PC-3 (cell line): Measurements from ENCODE around the gene BTBD16. TPM values are rescaled to one million over a fixed set of nuclear protein-coding genes. Genes with fewer than 3 reads are reported as not detected.

ENCODE experiments used
- ATAC-seq: fragments of 200-7000 bp; cut with Tn5 transposase; 2 replicates; pipeline ENCODE4 v1.9.1; 2020; ENCODE audit warnings: mild to moderate bottlenecking, moderate library complexity
- BruUV-seq: library from RNA; stranded (reverse); fragments of 400-500 nt; replicated peaks from 2 replicates; lab custom pipeline; 2021; lab: Mats Ljungman, UMichigan
- CTCF ChIA-PET: fragments of 300-600 bp; sonication (Branson Sonifier 250); formaldehyde crosslinking; loops from one replicate; lab custom pipeline; 2022; ENCODE audit warnings: antibody characterized with exemption; lab: Charles Lee
- POLR2A ChIA-PET: fragments of 300-600 bp; sonication (Branson Sonifier 250); formaldehyde crosslinking; loops from one replicate; lab custom pipeline; 2022; ENCODE audit warnings: antibody characterized with exemption; ENCODE audit not compliant: unreplicated experiment; lab: Charles Lee
- DNase-seq: peaks from one replicate; pipeline ENCODE4 v3.0.0-alpha.2; 2015
- H2AFZ ChIP-seq: fragments of 300-600 bp; sonication (generic); 2 replicates; pipeline ENCODE4 v1.6.0; 2016; ENCODE audit warnings: antibody characterized with exemption, low read length
- H3F3A ChIP-seq: fragments of 300-600 bp; sonication (generic); one replicate; pipeline ENCODE4 v1.6.0; 2017; ENCODE audit warnings: antibody characterized with exemption, low read length, control low read depth, mild to moderate bottlenecking; ENCODE audit not compliant: unreplicated experiment
- H3K27ac ChIP-seq: fragments of 300-600 bp; sonication (generic); 2 replicates; pipeline ENCODE4 v1.5.1; 2016; ENCODE audit warnings: mild to moderate bottlenecking, low read length
- H3K27me3 ChIP-seq: fragments of 300-600 bp; sonication (generic); 2 replicates; pipeline ENCODE4 v1.6.1; 2016; ENCODE audit warnings: low read length, mixed read lengths
- H3K36me3 ChIP-seq: fragments of 300-600 bp; sonication (generic); 2 replicates; pipeline ENCODE4 v1.6.1; 2016; ENCODE audit warnings: low read depth, mixed run types, low read length, mixed read lengths
- H3K4me1 ChIP-seq: fragments of 300-600 bp; sonication (generic); 2 replicates; pipeline ENCODE4 v1.5.1; 2016; ENCODE audit warnings: low read length; ENCODE audit not compliant: insufficient read depth
- H3K4me2 ChIP-seq: fragments of 300-600 bp; sonication (generic); 2 replicates; pipeline ENCODE4 v1.6.0; 2016; ENCODE audit warnings: low read length
- H3K4me3 ChIP-seq: fragments of 300-600 bp; sonication (generic); 2 replicates; pipeline ENCODE4 v1.5.1; 2016; ENCODE audit warnings: mild to moderate bottlenecking, low read length, mixed read lengths
- H3K79me2 ChIP-seq: fragments of 300-600 bp; sonication (generic); 2 replicates; pipeline ENCODE4 v1.6.1; 2017; ENCODE audit warnings: low read length, mixed read lengths
- H3K9ac ChIP-seq: fragments of 300-600 bp; sonication (generic); 2 replicates; pipeline ENCODE4 v1.6.0; 2016; ENCODE audit warnings: mild to moderate bottlenecking, low read length
- H3K9me2 ChIP-seq: fragments of 300-600 bp; sonication (generic); replicated peaks from 2 replicates; pipeline ENCODE4 v1.6.1; 2016; ENCODE audit warnings: mixed run types, low read length, mixed read lengths
- H3K9me3 ChIP-seq: fragments of 300-600 bp; sonication (generic); 2 replicates; pipeline ENCODE4 v1.6.1; 2016; ENCODE audit warnings: low read length, mixed read lengths
- H4K20me1 ChIP-seq: fragments of 300-600 bp; sonication (generic); 2 replicates; pipeline ENCODE4 v1.6.1; 2016; ENCODE audit warnings: low read length, mixed read lengths
- CTCF ChIP-seq: fragments of 300-600 bp; sonication (generic); conservative IDR thresholded peaks from 2 replicates; pipeline ENCODE4 v1.5.1; 2017; ENCODE audit warnings: antibody characterized with exemption, low read depth, mild to moderate bottlenecking, low read length
- EZH2 ChIP-seq: fragments of 300-600 bp; sonication (generic); IDR thresholded peaks from one replicate; pipeline ENCODE4 v1.6.1; 2017; ENCODE audit warnings: antibody characterized with exemption, mild to moderate bottlenecking, low read length; ENCODE audit not compliant: unreplicated experiment
- EZH2phosphoT487 ChIP-seq: fragments of 300-600 bp; sonication (generic); IDR thresholded peaks from 2 replicates; pipeline ENCODE4 v1.6.1; 2018; ENCODE audit warnings: mild to moderate bottlenecking, antibody characterized with exemption, low read length, borderline replicate concordance
- intact Hi-C: fragments of 100-400 bp; cut with micrococcal nuclease; formaldehyde crosslinking; loops from 2 replicates; pipeline ENCODE4 v1.9.0; 2023
- total RNA-seq: library from RNA; depleted of rRNA; stranded (reverse); fragments of >200 nt; gene quantifications from 2 replicates; pipeline ENCODE4 v1.2.3, GENCODE V29; 2014

Gene BTBD16
- total RNA-seq, 1 experiment from 2014 or later, result not detected

- Histone ChIP-seq H2AFZ (no peak overlapping the region), H3K79me2 (no peaks in the 10 kb centered on the region), H3K4me3 (no peak overlapping the region), H3K4me2 (no peak overlapping the region), H3K36me3 (no peaks in the 10 kb centered on the region), H3K4me1 (no peaks in the 10 kb centered on the region), H3K9ac (no peak overlapping the region), H4K20me1 (no peaks in the 10 kb centered on the region), H3K27ac (no peak overlapping the region), H3K9me3 (no peaks in the 10 kb centered on the region), H3K9me2 (no peaks in the 10 kb centered on the region), H3F3A (no peaks in the 10 kb centered on the region), H3K27me3 (no peaks in the 10 kb centered on the region)
- TF ChIP-seq EZH2phosphoT487, result no peak
- no peak for TF ChIP-seq EZH2
- TF ChIP-seq CTCF, result no peak
- DNase-seq, result no peak
- POLR2A ChIA-PET, result no interaction called here
- intact Hi-C loops, result no loop called here
- ATAC-seq, result no peak
- CTCF ChIA-PET, result no interaction called here
- no TSS peak for BruUV-seq
Measured at GRCh38 chr10:122349758-122350369, 78.8 kb downstream of the BTBD16 start.

- H3K9me3 ChIP-seq, result no peaks in the 10 kb centered on the region
- no peaks in the 10 kb centered on the region for H3K9me2 ChIP-seq
- no peak overlapping the region for H3K4me2 ChIP-seq
- no peak for TF ChIP-seq CTCF
- no peak for TF ChIP-seq EZH2phosphoT487
- no peak for TF ChIP-seq EZH2
- H3K27me3 ChIP-seq, result no peaks in the 10 kb centered on the region
- ChIA-PET CTCF (no interaction called here), POLR2A (no interaction called here)
- BruUV-seq, result no TSS peak
- no peaks in the 10 kb centered on the region for H3K4me1 ChIP-seq
- H2AFZ ChIP-seq, result no peak overlapping the region
- no peaks in the 10 kb centered on the region for H3F3A ChIP-seq
- H4K20me1 ChIP-seq, result no peaks in the 10 kb centered on the region
- no peaks in the 10 kb centered on the region for H3K36me3 ChIP-seq
- no peak overlapping the region for H3K9ac ChIP-seq
- no peaks in the 10 kb centered on the region for H3K79me2 ChIP-seq
- no peak overlapping the region for H3K4me3 ChIP-seq
- intact Hi-C loops, result no loop called here
- ATAC-seq (no peak), DNase-seq (no peak)
- no peak overlapping the region for H3K27ac ChIP-seq
Measured at GRCh38 chr10:122350893-122351292, 79.8 kb downstream of the BTBD16 start.

- Histone ChIP-seq H3K4me1 (no peaks in the 10 kb centered on the region), H3K9me3 (no peaks in the 10 kb centered on the region), H2AFZ (no peak overlapping the region), H3K27ac (no peak overlapping the region), H3K27me3 (no peaks in the 10 kb centered on the region), H4K20me1 (no peaks in the 10 kb centered on the region), H3K79me2 (no peaks in the 10 kb centered on the region), H3K36me3 (no peaks in the 10 kb centered on the region), H3K9ac (no peak overlapping the region), H3K4me3 (no peak overlapping the region), H3K4me2 (no peak overlapping the region), H3F3A (no peaks in the 10 kb centered on the region), H3K9me2 (no peaks in the 10 kb centered on the region)
- TF ChIP-seq CTCF, result no peak
- TF ChIP-seq EZH2phosphoT487, result no peak
- TF ChIP-seq EZH2, result no peak
- BruUV-seq, result no TSS peak
- ChIA-PET CTCF (interaction anchor here (0.7 kb wide), 1 partner anchor 10 kb away, joined by 3 read pairs; no protein-coding TSS in a partner anchor), POLR2A (no interaction called here)
- DNase-seq, result no peak
- intact Hi-C loops, result no loop called here
- no peak for ATAC-seq
Measured at GRCh38 chr10:122352817-122353525, 81.9 kb downstream of the BTBD16 start.
